ENCODE data around the gene UBE2D2.
"Not testable (repeated sequence)": the region's sequence is repeated elsewhere in the genome, so short reads cannot be mapped to it uniquely, and the experiment has no call there.

UBE2D2 gene

GRCh38 chr5:139560752-139561654 lies at the start of gene UBE2D2:
UBE2D2 (plus strand) TSS chr5:139561339; CDS start chr5:139561792, 453 bp downstream.
- DNase-seq: peak; percentile 96

- no peak for DNase-seq
Observed at GRCh38 chr5:139512786-139513390, 48.3 kb upstream of the UBE2D2 start.

GRCh38 chr5:139513434-139513833 lies 47.7 kb upstream of the UBE2D2 start:
- DNase-seq: peak; percentile 76

GRCh38 chr5:139513852-139514485 lies 47.2 kb upstream of the UBE2D2 start:
- DNase-seq: no peak

- no peak for DNase-seq
Observed at GRCh38 chr5:139514486-139514856, 46.7 kb upstream of the UBE2D2 start.

- peak; percentile 85 for DNase-seq
Observed at GRCh38 chr5:139517683-139518564, 43.2 kb upstream of the UBE2D2 start.

GRCh38 chr5:139523635-139524445 lies 37.3 kb upstream of the UBE2D2 start:
- DNase-seq: no peak

GRCh38 chr5:139524446-139524845 lies 36.7 kb upstream of the UBE2D2 start:
- DNase-seq: no peak

GRCh38 chr5:139524940-139525585 lies 36.1 kb upstream of the UBE2D2 start:
- DNase-seq: no peak

- DNase-seq: not testable (repeated sequence)
Observed at GRCh38 chr5:139525586-139526308, 35.4 kb upstream of the UBE2D2 start.

GRCh38 chr5:139526309-139527089 lies 34.6 kb upstream of the UBE2D2 start:
- not testable (repeated sequence) for DNase-seq

GRCh38 chr5:139527090-139527470 lies 34.1 kb upstream of the UBE2D2 start:
- DNase-seq: not testable (repeated sequence)

GRCh38 chr5:139527896-139528467 lies 33.2 kb upstream of the UBE2D2 start:
- not testable (repeated sequence) for DNase-seq

GRCh38 chr5:139528695-139529094 lies 32.4 kb upstream of the UBE2D2 start:
- DNase-seq: not testable (repeated sequence)

GRCh38 chr5:139530079-139530478 lies 31.1 kb upstream of the UBE2D2 start:
- DNase-seq: not testable (repeated sequence)

GRCh38 chr5:139531772-139532169 lies 29.4 kb upstream of the UBE2D2 start:
- DNase-seq: no peak

- no peak for DNase-seq
Observed at GRCh38 chr5:139543423-139543991, 17.6 kb upstream of the UBE2D2 start.

GRCh38 chr5:139546593-139546992 lies 14.5 kb upstream of the UBE2D2 start:
- not testable (repeated sequence) for DNase-seq

Measured in SHP77 treated with DMSO at 0.1 percent for 48 hours (cell line).